IMR-90 (cell line): ENCODE measurements around the gene KCNQ5. TPM values are rescaled to one million over a fixed set of nuclear protein-coding genes. Genes with fewer than 3 reads are reported as not detected.

ENCODE experiments used
- ATAC-seq: fragments of 200-7000 bp; cut with Tn5 transposase; 2 replicates; pipeline ENCODE4 v1.9.1; 2020; ENCODE audit warnings: low read depth, mild to moderate bottlenecking, moderate library complexity
- BruUV-seq: library from RNA; stranded (reverse); fragments of 400-500 nt; replicated peaks from 2 replicates; lab custom pipeline; 2021; lab: Mats Ljungman, UMichigan
- CTCF ChIA-PET: fragments of 300-600 bp; formaldehyde crosslinking; extraction: SDS; loops from one replicate; lab custom pipeline; 2021; ENCODE audit warnings: antibody characterized with exemption; lab: Yijun Ruan, JAX
- POLR2A ChIA-PET: fragments of 300-600 bp; sonication (Branson Sonifier 250); formaldehyde crosslinking; loops from one replicate; lab custom pipeline; 2022; ENCODE audit warnings: antibody characterized with exemption; ENCODE audit not compliant: unreplicated experiment; lab: Charles Lee
- DNase-seq: peaks from one replicate; pipeline ENCODE4 v3.0.0; 2013
- H2AFZ ChIP-seq: replicated peaks from 2 replicates; pipeline ENCODE3; 2013; ENCODE audit warnings: low read length, mild to moderate bottlenecking; ENCODE audit not compliant: poor library complexity
- H2AK5ac ChIP-seq: 2 replicates; pipeline ENCODE4 v1.6.1; 2013; ENCODE audit warnings: low read depth, low read length, inconsistent platforms
- H2AK9ac ChIP-seq: replicated peaks from 2 replicates; pipeline ENCODE3; 2013; ENCODE audit warnings: mild to moderate bottlenecking, low read depth, low read length, moderate library complexity; ENCODE audit not compliant: poor library complexity
- H2BK120ac ChIP-seq: 2 replicates; pipeline ENCODE4 v1.6.1; 2013; ENCODE audit warnings: low read depth, low read length, inconsistent platforms
- H2BK15ac ChIP-seq: 3 replicates; pipeline ENCODE4 v1.6.1; 2013; ENCODE audit warnings: low read depth, low read length, inconsistent platforms
- H2BK20ac ChIP-seq: 2 replicates; pipeline ENCODE4 v1.6.1; 2013; ENCODE audit warnings: low read depth, mild to moderate bottlenecking, inconsistent platforms, low read length, moderate library complexity
- H2BK5ac ChIP-seq: 2 replicates; pipeline ENCODE4 v1.6.1; 2013; ENCODE audit warnings: mild to moderate bottlenecking, low read depth, low read length, inconsistent platforms; ENCODE audit not compliant: poor library complexity, severe bottlenecking
- H3K14ac ChIP-seq: replicated peaks from 2 replicates; pipeline ENCODE4 v1.6.1; 2013; ENCODE audit warnings: low read depth, low read length, inconsistent platforms
- H3K18ac ChIP-seq: 2 replicates; pipeline ENCODE4 v1.6.1; 2013; ENCODE audit warnings: low read depth, low read length, control low read depth
- H3K23ac ChIP-seq: 2 replicates; pipeline ENCODE4 v1.6.1; 2013; ENCODE audit warnings: low read depth, low read length, inconsistent platforms
- H3K27ac ChIP-seq: 2 replicates; pipeline ENCODE4 v1.5.1; 2013; ENCODE audit warnings: mild to moderate bottlenecking, control low read depth, low read length; ENCODE audit not compliant: insufficient read depth
- H3K27me3 ChIP-seq: 2 replicates; pipeline ENCODE4 v1.6.1; 2013; ENCODE audit warnings: low read length; ENCODE audit not compliant: control insufficient read depth, insufficient read depth
- H3K36me3 ChIP-seq: 2 replicates; pipeline ENCODE4 v1.6.1; 2013; ENCODE audit warnings: low read length, mixed read lengths; ENCODE audit not compliant: control insufficient read depth, insufficient read depth
- H3K4ac ChIP-seq: 2 replicates; pipeline ENCODE4 v1.6.1; 2013; ENCODE audit warnings: low read depth, low read length, inconsistent platforms
- H3K4me1 ChIP-seq: 2 replicates; pipeline ENCODE4 v1.6.1; 2013; ENCODE audit warnings: low read length, mixed read lengths; ENCODE audit not compliant: control insufficient read depth, insufficient read depth
- H3K4me2 ChIP-seq: 2 replicates; pipeline ENCODE4 v1.6.1; 2013; ENCODE audit warnings: low read depth, mild to moderate bottlenecking, control low read depth, low read length, moderate library complexity
- H3K4me3 ChIP-seq: 2 replicates; pipeline ENCODE4 v1.5.1; 2013; ENCODE audit warnings: low read depth, mild to moderate bottlenecking, control low read depth, low read length, moderate library complexity; ENCODE audit not compliant: insufficient read depth
- H3K56ac ChIP-seq: 2 replicates; pipeline ENCODE4 v1.6.1; 2013; ENCODE audit warnings: low read length, inconsistent platforms; ENCODE audit not compliant: insufficient read depth; ENCODE audit errors: extremely low read depth
- H3K79me1 ChIP-seq, 2 experiments: 2 replicates each; pipeline ENCODE4 v1.6.1; 2013; ENCODE audit warnings: low read length in 2 of 2, inconsistent platforms in 1 of 2, low read depth in 1 of 2
- H3K9ac ChIP-seq: 2 replicates; pipeline ENCODE4 v1.6.1; 2013; ENCODE audit warnings: low read depth, low read length, control low read depth
- H3K9me1 ChIP-seq: 2 replicates; pipeline ENCODE4 v1.6.1; 2013; ENCODE audit warnings: low read length, inconsistent platforms; ENCODE audit not compliant: insufficient read depth
- H3K9me3 ChIP-seq: 2 replicates; pipeline ENCODE4 v1.6.1; 2013; ENCODE audit warnings: low read length; ENCODE audit not compliant: control insufficient read depth, insufficient read depth
- H4K20me1 ChIP-seq: 2 replicates; pipeline ENCODE4 v1.6.1; 2013; ENCODE audit warnings: low read length, inconsistent platforms; ENCODE audit not compliant: insufficient read depth
- H4K5ac ChIP-seq: 2 replicates; pipeline ENCODE4 v1.6.1; 2013; ENCODE audit warnings: mild to moderate bottlenecking, low read depth, low read length, control low read depth
- H4K8ac ChIP-seq, 2 experiments: 2 replicates each; pipeline ENCODE4 v1.6.1; 2013; ENCODE audit warnings: low read depth in 2 of 2, low read length in 2 of 2, control low read depth in 1 of 2, inconsistent platforms in 1 of 2
- H4K91ac ChIP-seq: 2 replicates; pipeline ENCODE4 v1.6.1; 2013; ENCODE audit warnings: low read depth, low read length, inconsistent platforms; ENCODE audit not compliant: insufficient read depth
- BHLHE40 ChIP-seq: fragments of 150-350 bp; IDR thresholded peaks from 2 replicates; pipeline ENCODE4 v1.6.1; 2016; ENCODE audit warnings: mild to moderate bottlenecking, low read depth, low read length
- CEBPB ChIP-seq: IDR thresholded peaks from 2 replicates; pipeline ENCODE4 v1.6.1; 2012; ENCODE audit warnings: low read depth, low read length, improper control_type of control experiment
- CHD1 ChIP-seq: IDR thresholded peaks from 2 replicates; pipeline ENCODE4 v1.6.1; 2012; ENCODE audit warnings: low read depth, low read length, improper control_type of control experiment
- FOS ChIP-seq: fragments of 150-350 bp; IDR thresholded peaks from 2 replicates; pipeline ENCODE4 v1.6.1; 2016; ENCODE audit warnings: low read depth, low read length
- MAFK ChIP-seq: IDR thresholded peaks from 2 replicates; pipeline ENCODE4 v1.6.1; 2012; ENCODE audit warnings: low read depth, low read length, improper control_type of control experiment
- MAZ ChIP-seq: IDR thresholded peaks from 2 replicates; pipeline ENCODE4 v1.6.1; 2012; ENCODE audit warnings: low read depth, mild to moderate bottlenecking, low read length, improper control_type of control experiment, moderate library complexity, borderline replicate concordance
- MXI1 ChIP-seq: IDR thresholded peaks from 2 replicates; pipeline ENCODE4 v1.6.1; 2012; ENCODE audit warnings: low read depth, mild to moderate bottlenecking, low read length, moderate library complexity, borderline replicate concordance
- NFE2L2 ChIP-seq: fragments of 150-350 bp; IDR thresholded peaks from 2 replicates; pipeline ENCODE4 v1.6.1; 2016; ENCODE audit warnings: low read depth, mild to moderate bottlenecking, low read length
- POLR2A ChIP-seq: IDR thresholded peaks from 2 replicates; pipeline ENCODE4 v1.6.1; 2012; ENCODE audit warnings: mild to moderate bottlenecking, low read depth, low read length
- RAD21 ChIP-seq: IDR thresholded peaks from 2 replicates; pipeline ENCODE4 v1.6.1; 2012; ENCODE audit warnings: low read length, improper control_type of control experiment
- RCOR1 ChIP-seq: IDR thresholded peaks from 2 replicates; pipeline ENCODE4 v1.6.1; 2012; ENCODE audit warnings: mild to moderate bottlenecking, low read length, improper control_type of control experiment; ENCODE audit not compliant: insufficient replicate concordance
- RFX5 ChIP-seq: IDR thresholded peaks from 2 replicates; pipeline ENCODE4 v1.8.0; 2012; ENCODE audit warnings: low read depth, mild to moderate bottlenecking, low read length, moderate library complexity
- SMC3 ChIP-seq: fragments of 150-350 bp; IDR thresholded peaks from 2 replicates; pipeline ENCODE4 v1.6.1; 2016; ENCODE audit warnings: low read depth, mild to moderate bottlenecking, antibody characterized with exemption, low read length, moderate library complexity
- dilution Hi-C: fragments of 300-500 bp; cut with HindIII; formaldehyde crosslinking; loops from one replicate; pipeline ENCODE4 v1.14.3; 2018; ENCODE audit warnings: low sequenced_read_pairs; ENCODE audit not compliant: unreplicated experiment
- in situ Hi-C: fragments of 300-500 bp; cut with MboI; formaldehyde crosslinking; loops from 3 replicates; pipeline ENCODE4 v1.14.3; 2019; ENCODE audit warnings: low sequenced_read_pairs, inconsistent platforms, mixed read lengths
- intact Hi-C: fragments of 100-400 bp; cut with micrococcal nuclease; formaldehyde crosslinking; loops from 2 replicates; pipeline ENCODE4 v1.10.0; 2022
- polyA plus RNA-seq, 3 experiments: library from polyadenylated mRNA; depleted of rRNA; stranded (reverse); fragments of >200 nt; gene quantifications; 2 replicates each; pipeline ENCODE4 v1.2.3, GENCODE V29; 2012; ENCODE audit warnings: low replicate concordance in 1 of 3
- total RNA-seq: library from RNA; depleted of rRNA; stranded (reverse); fragments of >200 nt; gene quantifications from 2 replicates; pipeline ENCODE4 v1.2.3, GENCODE V29; 2012
- TF ChIP-seq, protein P1 (sequence below): fragments of 150-350 bp; IDR thresholded peaks from 2 replicates; pipeline ENCODE4 v1.6.1; 2016; ENCODE audit warnings: low read depth, mild to moderate bottlenecking, low read length, moderate library complexity, borderline replicate concordance
- TF ChIP-seq, protein P2 (sequence below): conservative IDR thresholded peaks from 2 replicates; pipeline ENCODE4 v1.5.1; 2012; ENCODE audit warnings: mild to moderate bottlenecking, low read depth, low read length, improper control_type of control experiment
- TF ChIP-seq, protein P3 (sequence below): fragments of 150-350 bp; IDR thresholded peaks from 2 replicates; pipeline ENCODE4 v1.6.1; 2017; ENCODE audit warnings: mild to moderate bottlenecking, antibody characterized with exemption, low read length, low read depth

Gene KCNQ5
- total and polyA plus RNA-seq, 2 of the 4 experiments (the other 2 are of a cell fraction): 0.75 to 1.3 TPM

DNA sequence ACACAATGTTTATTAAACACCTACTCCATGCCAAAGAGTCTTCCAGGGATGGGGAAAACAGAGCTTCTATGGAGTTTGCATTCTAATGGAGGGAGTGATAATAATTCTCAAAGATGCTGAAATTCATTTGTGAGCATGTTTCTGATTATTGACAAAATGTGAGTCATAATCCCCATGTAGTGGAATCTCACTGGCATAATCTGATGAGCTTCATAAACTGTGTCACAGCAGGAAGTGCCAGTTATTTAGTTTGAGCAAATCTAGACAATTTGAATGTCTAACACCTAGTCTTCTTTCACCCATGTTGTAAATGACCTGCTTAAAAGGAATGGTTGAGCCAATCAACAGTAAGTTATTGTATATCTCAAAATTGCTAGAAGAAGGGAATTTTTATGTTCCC, 95.1 kb downstream of the KCNQ5 start:
- no peaks in the 10 kb centered on the region for H3K9me3 ChIP-seq
- H2AK5ac ChIP-seq: no peak overlapping the region
- H2BK20ac ChIP-seq: no peak overlapping the region
- no peak overlapping the region for H2BK120ac ChIP-seq
- no peak overlapping the region for H3K14ac ChIP-seq
- H3K36me3 ChIP-seq: no peaks in the 10 kb centered on the region
- H4K8ac ChIP-seq: no peak overlapping the region
- dilution Hi-C loops: no loop called here
- no TSS peak for BruUV-seq
- no peak overlapping the region for H4K5ac ChIP-seq
- no peak overlapping the region for H2AFZ ChIP-seq
- H3K4ac ChIP-seq: no peak overlapping the region
- intact Hi-C loops: no loop called here
- H4K91ac ChIP-seq: no peak overlapping the region
- no peaks in the 10 kb centered on the region for H3K27me3 ChIP-seq
- H3K4me1 ChIP-seq: no peaks in the 10 kb centered on the region
- no peak overlapping the region for H2AK9ac ChIP-seq
- no peak overlapping the region for H3K56ac ChIP-seq
- no peaks in the 10 kb centered on the region for H3K79me1 ChIP-seq
- H3K9me1 ChIP-seq: no peaks in the 10 kb centered on the region
- no peak overlapping the region for H3K9ac ChIP-seq
- H2BK15ac ChIP-seq: no peak overlapping the region
- in situ Hi-C loops: no loop called here
- no peak overlapping the region for H3K4me3 ChIP-seq
- DNase-seq (no peak), ATAC-seq (no peak)
- no peak overlapping the region for H2BK5ac ChIP-seq
- no peak for TF ChIP-seq MXI1
- no peak for TF ChIP-seq MAFK
- TF ChIP-seq NFE2L2: no peak
- no peak for TF ChIP-seq FOS
- TF ChIP-seq, protein P1, sequence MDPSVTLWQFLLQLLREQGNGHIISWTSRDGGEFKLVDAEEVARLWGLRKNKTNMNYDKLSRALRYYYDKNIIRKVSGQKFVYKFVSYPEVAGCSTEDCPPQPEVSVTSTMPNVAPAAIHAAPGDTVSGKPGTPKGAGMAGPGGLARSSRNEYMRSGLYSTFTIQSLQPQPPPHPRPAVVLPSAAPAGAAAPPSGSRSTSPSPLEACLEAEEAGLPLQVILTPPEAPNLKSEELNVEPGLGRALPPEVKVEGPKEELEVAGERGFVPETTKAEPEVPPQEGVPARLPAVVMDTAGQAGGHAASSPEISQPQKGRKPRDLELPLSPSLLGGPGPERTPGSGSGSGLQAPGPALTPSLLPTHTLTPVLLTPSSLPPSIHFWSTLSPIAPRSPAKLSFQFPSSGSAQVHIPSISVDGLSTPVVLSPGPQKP: no peak
- TF ChIP-seq, protein P2, sequence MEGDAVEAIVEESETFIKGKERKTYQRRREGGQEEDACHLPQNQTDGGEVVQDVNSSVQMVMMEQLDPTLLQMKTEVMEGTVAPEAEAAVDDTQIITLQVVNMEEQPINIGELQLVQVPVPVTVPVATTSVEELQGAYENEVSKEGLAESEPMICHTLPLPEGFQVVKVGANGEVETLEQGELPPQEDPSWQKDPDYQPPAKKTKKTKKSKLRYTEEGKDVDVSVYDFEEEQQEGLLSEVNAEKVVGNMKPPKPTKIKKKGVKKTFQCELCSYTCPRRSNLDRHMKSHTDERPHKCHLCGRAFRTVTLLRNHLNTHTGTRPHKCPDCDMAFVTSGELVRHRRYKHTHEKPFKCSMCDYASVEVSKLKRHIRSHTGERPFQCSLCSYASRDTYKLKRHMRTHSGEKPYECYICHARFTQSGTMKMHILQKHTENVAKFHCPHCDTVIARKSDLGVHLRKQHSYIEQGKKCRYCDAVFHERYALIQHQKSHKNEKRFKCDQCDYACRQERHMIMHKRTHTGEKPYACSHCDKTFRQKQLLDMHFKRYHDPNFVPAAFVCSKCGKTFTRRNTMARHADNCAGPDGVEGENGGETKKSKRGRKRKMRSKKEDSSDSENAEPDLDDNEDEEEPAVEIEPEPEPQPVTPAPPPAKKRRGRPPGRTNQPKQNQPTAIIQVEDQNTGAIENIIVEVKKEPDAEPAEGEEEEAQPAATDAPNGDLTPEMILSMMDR: no peak
- no peak for TF ChIP-seq CEBPB
- TF ChIP-seq RCOR1: no peak
- no peak for TF ChIP-seq SMC3
- no peak for TF ChIP-seq CHD1
- TF ChIP-seq RFX5: no peak
- TF ChIP-seq MAZ: no peak
- no peak for TF ChIP-seq RAD21
- TF ChIP-seq, protein P3, sequence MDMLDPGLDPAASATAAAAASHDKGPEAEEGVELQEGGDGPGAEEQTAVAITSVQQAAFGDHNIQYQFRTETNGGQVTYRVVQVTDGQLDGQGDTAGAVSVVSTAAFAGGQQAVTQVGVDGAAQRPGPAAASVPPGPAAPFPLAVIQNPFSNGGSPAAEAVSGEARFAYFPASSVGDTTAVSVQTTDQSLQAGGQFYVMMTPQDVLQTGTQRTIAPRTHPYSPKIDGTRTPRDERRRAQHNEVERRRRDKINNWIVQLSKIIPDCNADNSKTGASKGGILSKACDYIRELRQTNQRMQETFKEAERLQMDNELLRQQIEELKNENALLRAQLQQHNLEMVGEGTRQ: no peak
- TF ChIP-seq BHLHE40: no peak
- no peak for TF ChIP-seq POLR2A
- CTCF ChIA-PET: no interaction called here
- POLR2A ChIA-PET: no interaction called here
- H4K20me1 ChIP-seq: no peaks in the 10 kb centered on the region
- H3K4me2 ChIP-seq: no peak overlapping the region
- H3K18ac ChIP-seq: no peak overlapping the region
- H3K27ac ChIP-seq: no peak overlapping the region
- H3K23ac ChIP-seq: no peak overlapping the region
